B cell (primary cell): Measurements from ENCODE around the gene DUOXA2. TPM values are rescaled to one million over a fixed set of nuclear protein-coding genes. Genes with fewer than 3 reads are reported as not detected.

Experiments
- ATAC-seq: fragments of 200-7000 bp; cut with Tn5 transposase; one replicate; pipeline ENCODE4 v1.10.0; 2021; ENCODE audit warnings: low read depth, mild to moderate bottlenecking, moderate number of reproducible peaks, moderate library complexity
- CTCF ChIA-PET: fragments of 350-600 bp; sonication (Branson Sonifier 250); formaldehyde crosslinking; loops from one replicate; lab custom pipeline; 2021; ENCODE audit warnings: antibody characterized with exemption, inconsistent platforms; lab: Charles Lee
- POLR2A ChIA-PET: fragments of 350-600 bp; sonication (Branson Sonifier 250); formaldehyde crosslinking; loops from one replicate; lab custom pipeline; 2021; ENCODE audit warnings: antibody characterized with exemption; lab: Charles Lee
- DNase-seq: peaks from one replicate; pipeline ENCODE4 v3.0.0; 2013
- H2AFZ ChIP-seq: 2 replicates; pipeline ENCODE4 v1.6.1; 2012; ENCODE audit warnings: mild to moderate bottlenecking, low read depth, low read length; ENCODE audit not compliant: insufficient read depth, poor library complexity, severe bottlenecking
- H3K27ac ChIP-seq, 2 donors: 1 replicate in 1 of 2; 2 replicates in 1 of 2; pipeline ENCODE4 v1.5.1; 2012 to 2013; ENCODE audit warnings: low read length in 2 of 2, mild to moderate bottlenecking in 2 of 2, moderate library complexity in 1 of 2
- H3K27me3 ChIP-seq, 4 experiments: fragments of 200-600 bp in 1 of 4; sonication (generic) in 1 of 4; replicated peaks in 1 of 4; 1 replicate in 2 of 4; 2 replicates in 2 of 4; pipeline versions ENCODE4 v1.6.1 to v1.7.0; 2013 to 2016; ENCODE audit warnings: low read length in 3 of 4, mild to moderate bottlenecking in 2 of 4, mixed read lengths in 1 of 4, moderate library complexity in 1 of 4; ENCODE audit not compliant: insufficient read depth in 4 of 4, control insufficient read depth in 3 of 4; ENCODE audit errors: control extremely low read depth in 1 of 4
- H3K36me3 ChIP-seq, 2 experiments: replicated peaks in 1 of 2; 1 replicate in 1 of 2; 2 replicates in 1 of 2; pipeline versions ENCODE4 v1.6.1 to v1.7.1; 2013; ENCODE audit warnings: low read length in 1 of 2; ENCODE audit not compliant: insufficient read depth in 2 of 2, control insufficient read depth in 1 of 2; ENCODE audit errors: control extremely low read depth in 1 of 2, extremely low read depth in 1 of 2
- H3K4me1 ChIP-seq, 2 donors: fragments of 200-600 bp in 1 of 2; sonication (generic) in 1 of 2; 1 replicate in 1 of 2; 2 replicates in 1 of 2; pipeline versions ENCODE4 v1.5.1 to v1.6.1; 2013 to 2017; ENCODE audit warnings: low read length in 2 of 2; ENCODE audit not compliant: control insufficient read depth in 2 of 2, insufficient read depth in 2 of 2
- H3K4me2 ChIP-seq: replicated peaks from 2 replicates; pipeline ENCODE3; 2012; ENCODE audit warnings: mild to moderate bottlenecking, low read depth, low read length; ENCODE audit not compliant: poor library complexity, severe bottlenecking
- H3K4me3 ChIP-seq, 5 experiments: fragments of 200-600 bp in 1 of 5; sonication (generic) in 1 of 5; 1 replicate in 3 of 5; 2 replicates in 2 of 5; pipeline versions ENCODE4 v1.5.1 to v1.7.0; 2011 to 2016; ENCODE audit warnings: low read length in 4 of 5, mild to moderate bottlenecking in 4 of 5, low read depth in 2 of 5, control low read depth in 1 of 5, moderate library complexity in 1 of 5; ENCODE audit not compliant: insufficient read depth in 1 of 5; ENCODE audit errors: control extremely low read depth in 1 of 5, extremely low read depth in 1 of 5
- H3K79me2 ChIP-seq: fragments of 200-600 bp; sonication (generic); one replicate; pipeline ENCODE4 v1.6.0; 2016; ENCODE audit warnings: low read length; ENCODE audit not compliant: control insufficient read depth, insufficient read depth
- H3K9ac ChIP-seq: fragments of 200-600 bp; sonication (generic); 2 replicates; pipeline ENCODE4 v1.6.1; 2017; ENCODE audit warnings: mild to moderate bottlenecking, low read length, moderate library complexity
- H3K9me3 ChIP-seq, 3 donors: one replicate each; pipeline versions ENCODE4 v1.6.1 to v1.7.1; 2013; ENCODE audit warnings: low read length in 2 of 3; ENCODE audit not compliant: control insufficient read depth in 2 of 3, insufficient read depth in 1 of 3; ENCODE audit errors: control extremely low read depth in 1 of 3
- H4K20me1 ChIP-seq: 2 replicates; pipeline ENCODE4 v1.6.0; 2012; ENCODE audit warnings: mild to moderate bottlenecking, low read length; ENCODE audit not compliant: insufficient read depth, control insufficient read depth, poor library complexity, severe bottlenecking
- H3K27ac Mint-ChIP-seq: one replicate; pipeline ENCODE4 v1.8.0; 2021; ENCODE audit warnings: mixed read lengths
- H3K27me3 Mint-ChIP-seq: one replicate; pipeline ENCODE4 v1.8.0; 2021; ENCODE audit warnings: mixed read lengths
- H3K4me1 Mint-ChIP-seq: one replicate; pipeline ENCODE4 v1.8.0; 2021; ENCODE audit warnings: mixed read lengths
- H3K4me3 Mint-ChIP-seq: one replicate; pipeline ENCODE4 v1.8.0; 2021; ENCODE audit warnings: mixed read lengths
- H3K9me3 Mint-ChIP-seq: one replicate; pipeline ENCODE4 v1.8.0; 2022; ENCODE audit warnings: mixed read lengths; ENCODE audit not compliant: insufficient read depth
- EZH2 ChIP-seq: IDR thresholded peaks from 2 replicates; pipeline ENCODE4 v1.6.1; 2012; ENCODE audit warnings: borderline replicate concordance, low read depth, mild to moderate bottlenecking, moderate library complexity, low read length; ENCODE audit not compliant: insufficient read depth, poor library complexity, severe bottlenecking
- WGBS: methylation state at CpG from one replicate; pipeline ENCODE4 v1.1.5; 2013; ENCODE audit warnings: missing lambda C conversion rate; ENCODE audit not compliant: insufficient coverage; 5-methylcytosine and 5-hydroxymethylcytosine counted together
- intact Hi-C: fragments of 100-400 bp; cut with micrococcal nuclease; formaldehyde crosslinking; loops from one replicate; pipeline ENCODE4 v1.10.0; 2022
- polyA plus RNA-seq: library from polyadenylated mRNA; depleted of rRNA; stranded (reverse); fragments of >200 nt; gene quantifications from 2 replicates; pipeline ENCODE4 v1.2.3, GENCODE V29; 2012
- total RNA-seq, 2 donors: library from RNA; stranded (reverse); fragments of 120-200 nt in 1 of 2; gene quantifications; 1 replicate in 1 of 2; 2 replicates in 1 of 2; pipeline versions ENCODE4 v1.2.3 to v1.2.4, GENCODE V29; 2013 to 2022
- TF ChIP-seq, protein P1 (sequence below): fragments of 200-600 bp; IDR thresholded peaks from one replicate; pipeline ENCODE4 v1.8.0; 2022; ENCODE audit warnings: antibody characterized with exemption, mild to moderate bottlenecking

Gene DUOXA2
- total and polyA plus RNA-seq, 2 donors (not counting 1 experiment from before 2014, with no cell fraction given), result not detected

DNA sequence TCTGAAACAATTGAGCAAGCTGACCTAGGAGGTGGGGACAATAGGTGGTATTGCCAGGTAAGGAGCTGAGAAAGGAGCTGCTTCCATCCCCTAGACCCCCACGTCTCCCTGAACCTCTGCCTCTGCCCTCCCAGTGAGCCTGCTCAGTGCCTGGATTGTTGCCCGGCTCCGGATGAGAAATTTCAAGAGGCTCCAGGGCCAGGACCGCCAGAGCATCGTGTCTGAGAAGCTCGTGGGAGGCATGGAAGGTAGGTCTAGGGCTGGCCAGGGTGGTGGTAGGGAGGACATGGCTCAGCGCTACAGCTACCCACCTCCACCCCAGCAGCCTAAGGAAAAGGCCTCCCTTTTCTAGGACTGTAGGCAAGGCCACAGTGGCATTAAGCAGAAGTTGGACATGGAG is 28.9 kb downstream of the DUOXA2 start:
- Mint-ChIP-seq H3K27ac (no peak overlapping the region), H3K4me3 (no peak overlapping the region), H3K9me3 (no peaks in the 10 kb centered on the region), H3K4me1 (no peaks in the 10 kb centered on the region), H3K27me3 (peaks cover 7% of the 10 kb centered on the region)
- TF ChIP-seq, protein P1, sequence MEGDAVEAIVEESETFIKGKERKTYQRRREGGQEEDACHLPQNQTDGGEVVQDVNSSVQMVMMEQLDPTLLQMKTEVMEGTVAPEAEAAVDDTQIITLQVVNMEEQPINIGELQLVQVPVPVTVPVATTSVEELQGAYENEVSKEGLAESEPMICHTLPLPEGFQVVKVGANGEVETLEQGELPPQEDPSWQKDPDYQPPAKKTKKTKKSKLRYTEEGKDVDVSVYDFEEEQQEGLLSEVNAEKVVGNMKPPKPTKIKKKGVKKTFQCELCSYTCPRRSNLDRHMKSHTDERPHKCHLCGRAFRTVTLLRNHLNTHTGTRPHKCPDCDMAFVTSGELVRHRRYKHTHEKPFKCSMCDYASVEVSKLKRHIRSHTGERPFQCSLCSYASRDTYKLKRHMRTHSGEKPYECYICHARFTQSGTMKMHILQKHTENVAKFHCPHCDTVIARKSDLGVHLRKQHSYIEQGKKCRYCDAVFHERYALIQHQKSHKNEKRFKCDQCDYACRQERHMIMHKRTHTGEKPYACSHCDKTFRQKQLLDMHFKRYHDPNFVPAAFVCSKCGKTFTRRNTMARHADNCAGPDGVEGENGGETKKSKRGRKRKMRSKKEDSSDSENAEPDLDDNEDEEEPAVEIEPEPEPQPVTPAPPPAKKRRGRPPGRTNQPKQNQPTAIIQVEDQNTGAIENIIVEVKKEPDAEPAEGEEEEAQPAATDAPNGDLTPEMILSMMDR, result no peak
- no peak for TF ChIP-seq EZH2
- no peak overlapping the region for H3K4me2 ChIP-seq
- no peaks in the 10 kb centered on the region for H3K9me3 ChIP-seq
- no peaks in the 10 kb centered on the region for H3K4me1 ChIP-seq
- no peak for DNase-seq
- no peak overlapping the region for H3K9ac ChIP-seq
- POLR2A ChIA-PET, result no interaction called here
- WGBS, result 93% methylated on average over 3 of the region's 7 CpGs
- no peak overlapping the region for H3K27ac ChIP-seq
- CTCF ChIA-PET, result interaction anchor here (2.6 kb wide), 1 partner anchor 16 kb away, joined by 9 read pairs; no protein-coding TSS in a partner anchor
- H2AFZ ChIP-seq, result no peak overlapping the region
- H3K36me3 ChIP-seq, result no peaks in the 10 kb centered on the region
- intact Hi-C loops, result no loop called here
- peaks cover 0 to 5% (median 1%) of the 10 kb centered on the region in 4 experiments for H3K27me3 ChIP-seq
- H3K79me2 ChIP-seq, result no peaks in the 10 kb centered on the region
- H4K20me1 ChIP-seq, result no peaks in the 10 kb centered on the region
- no peak overlapping the region for H3K4me3 ChIP-seq
- ATAC-seq, result no peak

DNA sequence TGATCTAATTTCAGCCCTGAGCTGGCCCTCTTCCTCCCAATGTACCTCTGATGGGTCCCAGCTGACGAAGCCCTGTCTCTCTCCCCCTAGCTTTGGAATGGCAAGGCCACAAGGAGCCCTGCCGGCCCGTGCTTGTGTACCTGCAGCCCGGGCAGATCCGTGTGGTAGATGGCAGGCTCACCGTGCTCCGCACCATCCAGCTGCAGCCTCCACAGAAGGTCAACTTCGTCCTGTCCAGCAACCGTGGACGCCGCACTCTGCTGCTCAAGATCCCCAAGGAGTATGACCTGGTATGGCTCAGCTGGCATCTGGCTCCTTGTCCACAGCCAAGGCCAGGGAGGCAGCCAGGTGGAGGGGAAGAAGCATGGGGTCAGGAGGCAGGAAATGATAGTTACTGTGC is 29.8 kb downstream of the DUOXA2 start:
- H3K4me1 ChIP-seq, result no peaks in the 10 kb centered on the region
- Mint-ChIP-seq H3K4me3 (no peak overlapping the region), H3K27ac (no peak overlapping the region), H3K27me3 (no peaks in the 10 kb centered on the region), H3K9me3 (no peaks in the 10 kb centered on the region), H3K4me1 (no peaks in the 10 kb centered on the region)
- H3K9ac ChIP-seq, result no peak overlapping the region
- H3K9me3 ChIP-seq, result no peaks in the 10 kb centered on the region
- 94% methylated on average over 11 of the region's 11 CpGs for WGBS
- ChIA-PET CTCF (no interaction called here), POLR2A (no interaction called here)
- H3K36me3 ChIP-seq, result no peaks in the 10 kb centered on the region
- H2AFZ ChIP-seq, result no peak overlapping the region
- ATAC-seq, result no peak
- no peak for TF ChIP-seq EZH2
- TF ChIP-seq, protein P1, result no peak
- H3K4me3 ChIP-seq, result no peak overlapping the region
- no peaks in the 10 kb centered on the region for H3K79me2 ChIP-seq
- no peak for DNase-seq
- no peak overlapping the region for H3K4me2 ChIP-seq
- no peaks in the 10 kb centered on the region for H4K20me1 ChIP-seq
- H3K27ac ChIP-seq, result no peak overlapping the region
- no peaks in the 10 kb centered on the region for H3K27me3 ChIP-seq
- intact Hi-C loops, result no loop called here
